ENCODE results near the gene CYTH3. TPM values are rescaled to one million over a fixed set of nuclear protein-coding genes. Genes with fewer than 3 reads are reported as not detected.
"Not testable (repeated sequence)": the region's sequence is repeated elsewhere in the genome, so short reads cannot be mapped to it uniquely, and the experiment has no call there.

CYTH3 gene
- total RNA-seq, 1 donor from 2014 or later = 15.6 TPM

GRCh38 chr7:6291531-6291930, 19.1 kb upstream of the CYTH3 start:
- no peak overlapping the region for H3K4me3 ChIP-seq (ENCODE audit: low read depth, low read length)
- TF ChIP-seq CTCF (conservative IDR thresholded peaks at IDR 0.05; ENCODE audit: low read depth, low read length) = no peak
- no peak for DNase-seq (ENCODE audit: low read depth)

- TF ChIP-seq CTCF (conservative IDR thresholded peaks at IDR 0.05; ENCODE audit: low read depth, low read length) = no peak
- H3K4me3 ChIP-seq (ENCODE audit: low read depth, low read length) = no peak overlapping the region
- no peak for DNase-seq (ENCODE audit: low read depth)
Measured at GRCh38 chr7:6290319-6290741, 17.9 kb upstream of the CYTH3 start.

GRCh38 chr7:6288270-6288860, 15.9 kb upstream of the CYTH3 start:
- no peak for TF ChIP-seq CTCF (conservative IDR thresholded peaks at IDR 0.05; ENCODE audit: low read depth, low read length)
- no peak for DNase-seq (ENCODE audit: low read depth)
- no peak overlapping the region for H3K4me3 ChIP-seq (ENCODE audit: low read depth, low read length)

- no peak overlapping the region for H3K4me3 ChIP-seq (ENCODE audit: low read depth, low read length)
- no peak for DNase-seq (ENCODE audit: low read depth)
- TF ChIP-seq CTCF (conservative IDR thresholded peaks at IDR 0.05; ENCODE audit: low read depth, low read length) = no peak
Measured at GRCh38 chr7:6286486-6286885, 14.1 kb upstream of the CYTH3 start.

GRCh38 chr7:6284461-6285360, 12.3 kb upstream of the CYTH3 start:
- no peak for DNase-seq (ENCODE audit: low read depth)
- no peak for TF ChIP-seq CTCF (conservative IDR thresholded peaks at IDR 0.05; ENCODE audit: low read depth, low read length)
- no peak overlapping the region for H3K4me3 ChIP-seq (ENCODE audit: low read depth, low read length)

- H3K4me3 ChIP-seq (ENCODE audit: low read depth, low read length) = no peak overlapping the region
- no peak for DNase-seq (ENCODE audit: low read depth)
Measured at GRCh38 chr7:6284055-6284400, 11.6 kb upstream of the CYTH3 start.

GRCh38 chr7:6283391-6284054, 11.1 kb upstream of the CYTH3 start:
- not testable (repeated sequence) for H3K4me3 ChIP-seq (ENCODE audit: low read depth, low read length); DNase-seq (ENCODE audit: low read depth)

More at GRCh38 chr7:6284055-6284400, 11.6 kb upstream of the CYTH3 start:
- TF ChIP-seq CTCF (conservative IDR thresholded peaks at IDR 0.05; ENCODE audit: low read depth, low read length) = no peak
